Vagina (tissue), 2 donors: ENCODE measurements around the gene SRSF10.

Experiments used
- CTCF ChIP-seq, 3 experiments: fragments of 450-650 bp in 2 of 3; fragments of 200-600 bp in 1 of 3; sonication (generic) in 1 of 3; IDR thresholded peaks; one replicate each; pipeline ENCODE4 v1.5.1; 2017 to 2019; ENCODE audit warnings: antibody characterized with exemption in 3 of 3, mild to moderate bottlenecking in 2 of 3, moderate library complexity in 2 of 3
- POLR2A ChIP-seq, 2 donors: fragments of 450-650 bp; IDR thresholded peaks; one replicate each; pipeline ENCODE4 v1.6.1; 2017; ENCODE audit warnings: antibody characterized with exemption in 2 of 2, mild to moderate bottlenecking in 2 of 2, moderate library complexity in 2 of 2
- POLR2AphosphoS5 ChIP-seq, 2 donors: sonication (generic); formaldehyde crosslinking; IDR thresholded peaks; one replicate each; pipeline ENCODE4 v1.9.0; 2017; ENCODE audit warnings: antibody characterized with exemption in 2 of 2, mild to moderate bottlenecking in 2 of 2, low read depth in 1 of 2; ENCODE audit not compliant: insufficient read depth in 1 of 2

GRCh38 chr1:23979881-23980727 lies at the start of gene SRSF10:
- TF ChIP-seq POLR2A (IDR thresholded peaks at IDR 0.05) = peak in 1 of 2 donors; percentile 97
- TF ChIP-seq CTCF (IDR thresholded peaks at IDR 0.05) = peak; percentile 5 to 60 (median 14)
- TF ChIP-seq POLR2AphosphoS5 (IDR thresholded peaks at IDR 0.05; ENCODE audit: insufficient read depth in 1 of 2, low read depth in 1 of 2) = peak; percentile 100
